Astrocyte (in vitro differentiated cells and primary cell): ENCODE data around the gene CLTC. TPM values are rescaled to one million over a fixed set of nuclear protein-coding genes. Genes with fewer than 3 reads are reported as not detected.

Experiments
- DNase-seq: peaks from one replicate; pipeline ENCODE4 v3.0.0-alpha.2; 2010; ENCODE audit warnings: low read depth
- FAIRE-seq: peaks from 2 replicates; lab custom pipeline; 2011; peaks lifted over from hg19 to GRCh38; lab: Jason Lieb, UNC
- H2AFZ ChIP-seq: 2 replicates; pipeline ENCODE4 v1.6.0; 2012; ENCODE audit warnings: low read depth, low read length, inconsistent platforms
- H3K27ac ChIP-seq: 2 replicates; pipeline ENCODE4 v1.5.1; 2011; ENCODE audit warnings: low read depth, low read length, inconsistent platforms
- H3K27me3 ChIP-seq: 2 replicates; pipeline ENCODE4 v1.6.0; 2011; ENCODE audit warnings: low read length, inconsistent platforms; ENCODE audit not compliant: insufficient read depth
- H3K36me3 ChIP-seq: 2 replicates; pipeline ENCODE4 v1.5.1; 2011; ENCODE audit warnings: low read length, inconsistent platforms; ENCODE audit not compliant: insufficient read depth
- H3K4me1 ChIP-seq: 2 replicates; pipeline ENCODE4 v1.5.1; 2011; ENCODE audit warnings: low read length, inconsistent platforms; ENCODE audit not compliant: insufficient read depth
- H3K4me2 ChIP-seq: 2 replicates; pipeline ENCODE4 v1.6.0; 2012; ENCODE audit warnings: low read length, inconsistent platforms
- H3K4me3 ChIP-seq: 2 replicates; pipeline ENCODE4 v1.5.1; 2011; ENCODE audit warnings: low read depth, mild to moderate bottlenecking, low read length, inconsistent platforms; ENCODE audit not compliant: insufficient read depth
- H3K79me2 ChIP-seq: 2 replicates; pipeline ENCODE4 v1.6.0; 2012; ENCODE audit warnings: mild to moderate bottlenecking, low read length, inconsistent platforms; ENCODE audit not compliant: insufficient read depth
- H3K9ac ChIP-seq: 2 replicates; pipeline ENCODE4 v1.6.0; 2012; ENCODE audit warnings: mild to moderate bottlenecking, low read length, inconsistent platforms
- H3K9me3 ChIP-seq: 2 replicates; pipeline ENCODE4 v1.5.1; 2012; ENCODE audit warnings: low read depth, mild to moderate bottlenecking, low read length, inconsistent platforms; ENCODE audit not compliant: insufficient read depth
- H4K20me1 ChIP-seq: 2 replicates; pipeline ENCODE4 v1.6.0; 2012; ENCODE audit warnings: low read length, inconsistent platforms; ENCODE audit not compliant: insufficient read depth
- H3K27ac Mint-ChIP-seq: one replicate; pipeline ENCODE4 v1.8.0; 2021; ENCODE audit warnings: mild to moderate bottlenecking, mixed read lengths; ENCODE audit not compliant: unreplicated experiment
- H3K27me3 Mint-ChIP-seq: one replicate; pipeline ENCODE4 v1.8.0; 2021; ENCODE audit warnings: low read depth, mixed read lengths; ENCODE audit not compliant: unreplicated experiment
- H3K36me3 Mint-ChIP-seq: one replicate; pipeline ENCODE4 v1.8.0; 2021; ENCODE audit warnings: low read depth, mixed read lengths; ENCODE audit not compliant: unreplicated experiment
- H3K4me1 Mint-ChIP-seq: one replicate; pipeline ENCODE4 v1.8.0; 2021; ENCODE audit warnings: low read depth, mixed read lengths; ENCODE audit not compliant: unreplicated experiment
- H3K4me3 Mint-ChIP-seq: one replicate; pipeline ENCODE4 v1.8.0; 2021; ENCODE audit warnings: mild to moderate bottlenecking, moderate library complexity, mixed read lengths; ENCODE audit not compliant: unreplicated experiment
- H3K9me3 Mint-ChIP-seq: one replicate; pipeline ENCODE4 v1.8.0; 2021; ENCODE audit warnings: mild to moderate bottlenecking, mixed read lengths; ENCODE audit not compliant: unreplicated experiment
- EZH2 ChIP-seq: IDR thresholded peaks from 2 replicates; pipeline ENCODE4 v1.6.1; 2012; ENCODE audit warnings: mild to moderate bottlenecking, low read length, inconsistent platforms; ENCODE audit not compliant: insufficient read depth
- total RNA-seq: library from RNA; stranded (reverse); gene quantifications from 2 replicates; pipeline ENCODE4 v1.2.1, GENCODE V29; 2021
- TF ChIP-seq, protein P1 (sequence below): IDR thresholded peaks from 2 replicates; pipeline ENCODE4 v1.5.1; 2011; ENCODE audit warnings: low read depth, mild to moderate bottlenecking, inconsistent platforms, low read length, moderate library complexity; ENCODE audit not compliant: insufficient read depth

CLTC gene
- total RNA-seq, 1 donor from 2014 or later: 391 TPM

DNA sequence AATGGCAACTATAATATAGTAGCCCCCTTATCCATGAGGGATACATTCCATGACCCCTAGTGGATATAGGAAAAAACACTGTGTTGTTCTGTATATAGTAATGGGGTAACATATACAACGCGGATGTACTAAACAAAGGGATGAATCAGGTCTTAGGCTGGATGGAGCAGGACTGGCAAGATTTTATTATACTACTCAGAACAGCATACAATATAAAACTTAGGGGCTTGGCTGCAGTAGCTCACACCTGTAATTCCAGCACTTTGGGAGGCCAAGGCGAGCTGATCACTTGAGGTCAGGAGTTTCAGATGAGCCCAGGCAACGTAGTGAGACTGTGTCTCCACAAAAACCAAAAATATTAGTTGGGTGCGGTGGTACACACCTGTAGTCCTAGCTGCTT, 114.5 kb downstream of the CLTC start:
- Mint-ChIP-seq H3K36me3 (peaks cover 6% of the 10 kb centered on the region), H3K4me1 (peaks cover 8% of the 10 kb centered on the region), H3K4me3 (no peak overlapping the region), H3K27ac (no peak overlapping the region), H3K27me3 (no peaks in the 10 kb centered on the region), H3K9me3 (no peaks in the 10 kb centered on the region)
- Histone ChIP-seq H3K4me1 (peaks cover 6% of the 10 kb centered on the region), H2AFZ (no peak overlapping the region), H4K20me1 (no peaks in the 10 kb centered on the region), H3K9ac (no peak overlapping the region), H3K9me3 (no peaks in the 10 kb centered on the region), H3K4me2 (no peak overlapping the region), H3K79me2 (peaks cover 34% of the 10 kb centered on the region), H3K27ac (no peak overlapping the region), H3K36me3 (peaks cover 18% of the 10 kb centered on the region), H3K4me3 (no peak overlapping the region), H3K27me3 (no peaks in the 10 kb centered on the region)
- TF ChIP-seq EZH2: no peak
- TF ChIP-seq, protein P1, sequence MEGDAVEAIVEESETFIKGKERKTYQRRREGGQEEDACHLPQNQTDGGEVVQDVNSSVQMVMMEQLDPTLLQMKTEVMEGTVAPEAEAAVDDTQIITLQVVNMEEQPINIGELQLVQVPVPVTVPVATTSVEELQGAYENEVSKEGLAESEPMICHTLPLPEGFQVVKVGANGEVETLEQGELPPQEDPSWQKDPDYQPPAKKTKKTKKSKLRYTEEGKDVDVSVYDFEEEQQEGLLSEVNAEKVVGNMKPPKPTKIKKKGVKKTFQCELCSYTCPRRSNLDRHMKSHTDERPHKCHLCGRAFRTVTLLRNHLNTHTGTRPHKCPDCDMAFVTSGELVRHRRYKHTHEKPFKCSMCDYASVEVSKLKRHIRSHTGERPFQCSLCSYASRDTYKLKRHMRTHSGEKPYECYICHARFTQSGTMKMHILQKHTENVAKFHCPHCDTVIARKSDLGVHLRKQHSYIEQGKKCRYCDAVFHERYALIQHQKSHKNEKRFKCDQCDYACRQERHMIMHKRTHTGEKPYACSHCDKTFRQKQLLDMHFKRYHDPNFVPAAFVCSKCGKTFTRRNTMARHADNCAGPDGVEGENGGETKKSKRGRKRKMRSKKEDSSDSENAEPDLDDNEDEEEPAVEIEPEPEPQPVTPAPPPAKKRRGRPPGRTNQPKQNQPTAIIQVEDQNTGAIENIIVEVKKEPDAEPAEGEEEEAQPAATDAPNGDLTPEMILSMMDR: no peak
- FAIRE-seq (no peak), DNase-seq (no peak)

DNA sequence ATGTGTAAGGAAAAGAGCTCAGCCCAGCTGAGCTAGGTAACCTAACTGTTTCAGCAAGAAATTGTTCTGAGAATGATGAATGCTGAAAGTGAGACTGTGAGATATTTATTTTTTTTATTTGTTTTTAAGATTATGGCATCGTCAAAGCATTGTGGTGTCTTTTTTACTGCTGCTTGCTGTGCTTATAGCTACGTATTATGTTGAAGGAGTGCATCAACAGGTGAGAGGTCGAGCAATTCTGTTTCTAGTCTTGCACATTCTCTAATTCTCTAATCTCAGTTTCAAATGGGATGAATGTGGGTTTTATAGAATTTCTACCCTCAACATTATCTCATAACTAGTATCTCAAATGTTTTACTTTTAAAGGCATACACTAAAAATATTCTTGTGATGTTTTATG, 117.6 kb downstream of the CLTC start:
- H3K4me3 Mint-ChIP-seq: no peak overlapping the region
- Histone ChIP-seq H4K20me1 (no peaks in the 10 kb centered on the region), H3K9me3 (no peaks in the 10 kb centered on the region), H3K27me3 (no peaks in the 10 kb centered on the region), H3K4me3 (no peak overlapping the region), H3K4me2 (no peak overlapping the region), H3K79me2 (peaks cover 7% of the 10 kb centered on the region), H3K4me1 (no peaks in the 10 kb centered on the region), H2AFZ (no peak overlapping the region), H3K9ac (no peak overlapping the region), H3K36me3 (peaks cover 18% of the 10 kb centered on the region), H3K27ac (no peak overlapping the region)
- FAIRE-seq: no peak
- H3K9me3 Mint-ChIP-seq: no peaks in the 10 kb centered on the region
- H3K27ac Mint-ChIP-seq: no peak overlapping the region
- H3K4me1 Mint-ChIP-seq: no peaks in the 10 kb centered on the region
- no peaks in the 10 kb centered on the region for H3K27me3 Mint-ChIP-seq
- no peak for DNase-seq
- peaks cover 8% of the 10 kb centered on the region for H3K36me3 Mint-ChIP-seq
- TF ChIP-seq EZH2: no peak
- TF ChIP-seq, protein P1: no peak

DNA sequence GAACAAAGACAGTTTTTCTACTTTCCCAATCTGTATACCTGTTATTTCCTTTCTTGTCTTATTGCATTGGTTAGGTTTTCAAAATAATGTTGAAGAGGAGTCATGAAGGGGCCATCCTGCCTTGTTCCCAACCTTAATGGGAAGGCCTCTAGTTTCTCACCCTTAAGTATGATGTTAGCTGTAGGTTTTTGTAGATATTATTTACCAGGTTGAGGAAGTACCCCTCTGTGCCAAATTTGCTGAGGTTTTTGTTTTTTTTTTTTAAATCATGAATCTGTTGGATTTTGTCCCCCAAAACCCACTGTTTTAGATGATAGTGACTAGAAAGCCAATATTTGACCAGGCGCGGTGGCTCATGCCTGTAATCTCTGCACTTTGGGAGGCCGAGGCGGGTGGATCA, 124.1 kb downstream of the CLTC start:
- no peaks in the 10 kb centered on the region for H3K4me1 ChIP-seq
- H3K9ac ChIP-seq: no peak overlapping the region
- H3K27me3 ChIP-seq: no peaks in the 10 kb centered on the region
- no peak overlapping the region for H3K4me2 ChIP-seq
- no peak overlapping the region for H3K4me3 ChIP-seq
- TF ChIP-seq EZH2: no peak
- TF ChIP-seq, protein P1: no peak
- no peak overlapping the region for H3K4me3 Mint-ChIP-seq
- FAIRE-seq: no peak
- no peak for DNase-seq
- H3K36me3 Mint-ChIP-seq: peaks cover 20% of the 10 kb centered on the region
- no peaks in the 10 kb centered on the region for H3K27me3 Mint-ChIP-seq
- H3K36me3 ChIP-seq: peaks cover 5% of the 10 kb centered on the region
- H3K27ac ChIP-seq: no peak overlapping the region
- no peaks in the 10 kb centered on the region for H4K20me1 ChIP-seq
- no peaks in the 10 kb centered on the region for H3K9me3 ChIP-seq
- peaks cover 7% of the 10 kb centered on the region for H3K9me3 Mint-ChIP-seq
- no peak overlapping the region for H2AFZ ChIP-seq
- peaks cover 3% of the 10 kb centered on the region for H3K4me1 Mint-ChIP-seq
- no peak overlapping the region for H3K27ac Mint-ChIP-seq
- H3K79me2 ChIP-seq: peaks cover 2% of the 10 kb centered on the region
